NT2/D1 (cell line): ENCODE results near the gene LRRC15.

Source experiments
- SUZ12 ChIP-seq: IDR thresholded peaks from 2 replicates; pipeline ENCODE4 v1.6.1; 2011; ENCODE audit not compliant: insufficient read length, insufficient read depth; ENCODE audit errors: extremely low read depth
- ZNF274 ChIP-seq: IDR thresholded peaks from 2 replicates; pipeline ENCODE4 v1.6.1; 2011; ENCODE audit warnings: mild to moderate bottlenecking, low read depth, low read length

GRCh38 chr3:194395212-194395611, 25.7 kb upstream of the LRRC15 start:
- TF ChIP-seq SUZ12 = no peak
- TF ChIP-seq ZNF274 = no peak
